Hepatocyte (in vitro differentiated cells): ENCODE results near the gene DOK6.

ENCODE experiments used
- CTCF ChIP-seq: fragments of 200-600 bp; sonication (generic); IDR thresholded peaks from 2 replicates; pipeline ENCODE4 v1.5.1; 2016; ENCODE audit warnings: antibody characterized with exemption, mild to moderate bottlenecking; ENCODE audit not compliant: poor library complexity
- EZH2 ChIP-seq: fragments of 200-600 bp; sonication (generic); IDR thresholded peaks from 2 replicates; pipeline ENCODE4 v1.6.1; 2016; ENCODE audit warnings: antibody characterized with exemption, mild to moderate bottlenecking, borderline replicate concordance
- EZH2phosphoT487 ChIP-seq: fragments of 200-600 bp; sonication (generic); IDR thresholded peaks from one replicate; pipeline ENCODE4 v1.6.1; 2018; ENCODE audit warnings: antibody characterized with exemption, mild to moderate bottlenecking, low read depth, moderate library complexity; ENCODE audit not compliant: unreplicated experiment, severe bottlenecking

DNA sequence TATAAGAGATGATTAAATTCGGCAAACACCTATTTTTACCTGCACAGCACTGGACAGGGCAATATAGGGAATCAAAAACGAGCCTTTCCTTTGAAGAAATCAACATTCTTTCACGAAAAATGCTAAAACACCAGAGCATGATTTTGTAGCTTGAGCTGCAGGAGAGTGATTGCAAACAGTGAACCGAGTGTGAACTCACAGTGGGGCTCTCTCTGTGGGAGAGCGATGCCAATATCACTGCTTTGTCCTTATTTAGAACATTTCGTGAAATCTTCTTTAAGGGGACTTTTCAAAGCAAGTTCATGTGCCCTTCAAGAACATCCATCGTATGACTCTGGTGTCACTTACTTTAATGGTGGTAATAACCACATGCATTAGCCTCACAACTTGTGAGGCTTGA, 308.2 kb downstream of the DOK6 start:
- no peak for TF ChIP-seq CTCF
- TF ChIP-seq EZH2 = no peak
- no peak for TF ChIP-seq EZH2phosphoT487
